ENCODE data around the gene TMEM170A. TPM values are rescaled to one million over a fixed set of nuclear protein-coding genes. Genes with fewer than 3 reads are reported as not detected.

The TMEM170A gene
- polyA plus RNA-seq, 3 donors: 34.9 to 45.0 (median 41.9) TPM

- DNase-seq (ENCODE audit: extremely low read depth in 1 of 11, low read depth in 9 of 11, low spot score in 4 of 11): no peak
These were observed 21.7 kb upstream of the TMEM170A start for GRCh38 chr16:75486014-75486675.

- DNase-seq (ENCODE audit: extremely low read depth in 1 of 11, low read depth in 9 of 11, low spot score in 4 of 11): no peak
These were observed 20.9 kb upstream of the TMEM170A start for GRCh38 chr16:75485230-75486013.

- no peak for DNase-seq (ENCODE audit: extremely low read depth in 1 of 11, low read depth in 9 of 11, low spot score in 4 of 11)
These were observed 18.7 kb upstream of the TMEM170A start for GRCh38 chr16:75483222-75483621.

GRCh38 chr16:75482434-75483205 is 18.1 kb upstream of the TMEM170A start:
- DNase-seq (ENCODE audit: extremely low read depth in 1 of 11, low read depth in 9 of 11, low spot score in 4 of 11): no peak

GRCh38 chr16:75481475-75481874 is 17.0 kb upstream of the TMEM170A start:
- DNase-seq (ENCODE audit: extremely low read depth in 1 of 11, low read depth in 9 of 11, low spot score in 4 of 11): no peak

- DNase-seq (ENCODE audit: extremely low read depth in 1 of 11, low read depth in 9 of 11, low spot score in 4 of 11): no peak
These were observed 15.0 kb upstream of the TMEM170A start for GRCh38 chr16:75479421-75479990.

GRCh38 chr16:75478480-75479345 is 14.2 kb upstream of the TMEM170A start:
- no peak for DNase-seq (ENCODE audit: extremely low read depth in 1 of 11, low read depth in 9 of 11, low spot score in 4 of 11)

- DNase-seq (ENCODE audit: extremely low read depth in 1 of 11, low read depth in 9 of 11, low spot score in 4 of 11): no peak
These were observed 13.4 kb upstream of the TMEM170A start for GRCh38 chr16:75477680-75478473.

- no peak for DNase-seq (ENCODE audit: extremely low read depth in 1 of 11, low read depth in 9 of 11, low spot score in 4 of 11)
These were observed 12.3 kb upstream of the TMEM170A start for GRCh38 chr16:75476817-75477216.

GRCh38 chr16:75475420-75475847 is 10.9 kb upstream of the TMEM170A start:
- no peak for DNase-seq (ENCODE audit: extremely low read depth in 1 of 11, low read depth in 9 of 11, low spot score in 4 of 11)

- DNase-seq (ENCODE audit: extremely low read depth in 1 of 11, low read depth in 9 of 11, low spot score in 4 of 11): no peak
These were observed 8.7 kb upstream of the TMEM170A start for GRCh38 chr16:75472908-75473877.

- peak in 3 of 11 donors; percentile 29 to 40 (median 35) for DNase-seq (ENCODE audit: extremely low read depth in 1 of 11, low read depth in 9 of 11, low spot score in 4 of 11)
These were observed 7.5 kb upstream of the TMEM170A start for GRCh38 chr16:75471723-75472633.

- DNase-seq (ENCODE audit: extremely low read depth in 1 of 11, low read depth in 9 of 11, low spot score in 4 of 11): no peak
These were observed 2.3 kb upstream of the TMEM170A start for GRCh38 chr16:75466760-75467159.

GRCh38 chr16:75463389-75464121 is 934 bp downstream of the TMEM170A start:
- peak in 4 of 11 donors; percentile 28 to 47 (median 32) for DNase-seq (ENCODE audit: extremely low read depth in 1 of 11, low read depth in 9 of 11, low spot score in 4 of 11)

GRCh38 chr16:75462806-75463205 is 1.7 kb downstream of the TMEM170A start:
- DNase-seq (ENCODE audit: extremely low read depth in 1 of 11, low read depth in 9 of 11, low spot score in 4 of 11): no peak

Data from renal cortex interstitium (tissue), 11 donors.